Mesothelial cell of epicardium (in vitro differentiated cells): ENCODE data around the gene ARL5C. TPM values are rescaled to one million over a fixed set of nuclear protein-coding genes. Genes with fewer than 3 reads are reported as not detected.

Experiments
- DNase-seq, 2 experiments: peaks; one replicate each; pipeline ENCODE4 v3.0.0; 2021; ENCODE audit warnings: low spot score in 2 of 2; ENCODE audit not compliant: unreplicated experiment in 2 of 2
- H3K27ac Mint-ChIP-seq: 2 replicates; pipeline ENCODE4 v1.8.0; 2021; ENCODE audit warnings: mixed read lengths
- H3K27me3 Mint-ChIP-seq: 2 replicates; pipeline ENCODE4 v1.8.0; 2021; ENCODE audit warnings: low read depth, mixed read lengths
- H3K36me3 Mint-ChIP-seq: 2 replicates; pipeline ENCODE4 v1.8.0; 2021; ENCODE audit warnings: mixed read lengths
- H3K4me1 Mint-ChIP-seq: 2 replicates; pipeline ENCODE4 v1.8.0; 2021; ENCODE audit warnings: mixed read lengths
- H3K4me3 Mint-ChIP-seq: 2 replicates; pipeline ENCODE4 v1.8.0; 2021; ENCODE audit warnings: mild to moderate bottlenecking, moderate library complexity, mixed read lengths
- H3K9me3 Mint-ChIP-seq: 2 replicates; pipeline ENCODE4 v1.8.0; 2021; ENCODE audit warnings: mixed read lengths
- CTCF ChIP-seq: fragments of 200-600 bp; sonication (generic); IDR thresholded peaks from one replicate; pipeline ENCODE4 v1.5.0; 2021; ENCODE audit warnings: antibody characterized with exemption; ENCODE audit not compliant: unreplicated experiment
- total RNA-seq: library from RNA; stranded (reverse); gene quantifications from 3 replicates; pipeline ENCODE4 v1.2.1, GENCODE V29; 2021

Gene ARL5C
- total RNA-seq, 1 donor from 2014 or later: not detected

GRCh38 chr17:39156491-39156890 lies 9.5 kb downstream of the ARL5C start:
- peaks cover 4% of the 10 kb centered on the region for H3K27me3 Mint-ChIP-seq
- DNase-seq: no peak
- no peak for TF ChIP-seq CTCF
- H3K9me3 Mint-ChIP-seq: no peaks in the 10 kb centered on the region
- peaks cover 21% of the 10 kb centered on the region for H3K4me1 Mint-ChIP-seq
- H3K36me3 Mint-ChIP-seq: no peaks in the 10 kb centered on the region
- H3K4me3 Mint-ChIP-seq: peak overlapping the region; percentile 27
- H3K27ac Mint-ChIP-seq: peak overlapping the region; percentile 66

- no peaks in the 10 kb centered on the region for H3K36me3 Mint-ChIP-seq
- TF ChIP-seq CTCF: no peak
- no peaks in the 10 kb centered on the region for H3K9me3 Mint-ChIP-seq
- H3K27me3 Mint-ChIP-seq: peaks cover 8% of the 10 kb centered on the region
- DNase-seq: no peak
- no peak overlapping the region for H3K4me3 Mint-ChIP-seq
- no peak overlapping the region for H3K27ac Mint-ChIP-seq
- H3K4me1 Mint-ChIP-seq: peaks cover 21% of the 10 kb centered on the region
Measured at GRCh38 chr17:39155654-39156053, 10.3 kb downstream of the ARL5C start.

GRCh38 chr17:39153599-39154051 lies 12.3 kb downstream of the ARL5C start:
- Mint-ChIP-seq H3K9me3 (no peaks in the 10 kb centered on the region), H3K27me3 (peaks cover 27% of the 10 kb centered on the region), H3K4me3 (peak overlapping the region; percentile 100), H3K27ac (peak overlapping the region; percentile 96), H3K4me1 (peaks cover 21% of the 10 kb centered on the region), H3K36me3 (no peaks in the 10 kb centered on the region)
- TF ChIP-seq CTCF: no peak
- peak; percentile 88 to 100 for DNase-seq

- Mint-ChIP-seq H3K4me3 (peak overlapping the region; percentile 100), H3K36me3 (no peaks in the 10 kb centered on the region), H3K4me1 (peaks cover 21% of the 10 kb centered on the region), H3K27ac (peak overlapping the region; percentile 96), H3K27me3 (peaks cover 32% of the 10 kb centered on the region), H3K9me3 (no peaks in the 10 kb centered on the region)
- TF ChIP-seq CTCF: no peak
- DNase-seq: peak in 1 of 2 experiments; percentile 54
Measured at GRCh38 chr17:39151943-39152818, 13.8 kb downstream of the ARL5C start.

- H3K4me3 Mint-ChIP-seq: peak within 1 kb of the TSS; percentile 100
Measured at GRCh38 chr17:39151150-39151942, 14.6 kb downstream of the ARL5C start, which contains the start of gene PLXDC1. TSS of gene PLXDC1 (minus strand) at chr17:39151637. CDS start at chr17:39151437, 200 bp downstream.

More at GRCh38 chr17:39151150-39151942, 14.6 kb downstream of the ARL5C start, which contains the start of gene PLXDC1:
- H3K9me3 Mint-ChIP-seq: no peaks in the 10 kb centered on the region
- peak in 1 of 2 experiments; percentile 54 for DNase-seq
- peak within 1 kb of the TSS; percentile 96 for H3K27ac Mint-ChIP-seq
- H3K36me3 Mint-ChIP-seq: no peaks in the 10 kb centered on the region
- no peak for TF ChIP-seq CTCF
- peaks cover 32% of the 10 kb centered on the region for H3K27me3 Mint-ChIP-seq
- H3K4me1 Mint-ChIP-seq: peaks cover 15% of the 10 kb centered on the region
